Measurements from ENCODE around the gene CEP131.
A peak's percentile ranks its signal among the peaks of the same experiment; 100 is the strongest.

The CEP131 gene

GRCh38 chr17:81198826-81199481 lies 23.8 kb downstream of the CEP131 start:
- no peak for DNase-seq

- no peak for DNase-seq
Observed at GRCh38 chr17:81197831-81198490, 24.8 kb downstream of the CEP131 start.

- DNase-seq: no peak
Observed at GRCh38 chr17:81197409-81197795, 25.4 kb downstream of the CEP131 start.

DNA sequence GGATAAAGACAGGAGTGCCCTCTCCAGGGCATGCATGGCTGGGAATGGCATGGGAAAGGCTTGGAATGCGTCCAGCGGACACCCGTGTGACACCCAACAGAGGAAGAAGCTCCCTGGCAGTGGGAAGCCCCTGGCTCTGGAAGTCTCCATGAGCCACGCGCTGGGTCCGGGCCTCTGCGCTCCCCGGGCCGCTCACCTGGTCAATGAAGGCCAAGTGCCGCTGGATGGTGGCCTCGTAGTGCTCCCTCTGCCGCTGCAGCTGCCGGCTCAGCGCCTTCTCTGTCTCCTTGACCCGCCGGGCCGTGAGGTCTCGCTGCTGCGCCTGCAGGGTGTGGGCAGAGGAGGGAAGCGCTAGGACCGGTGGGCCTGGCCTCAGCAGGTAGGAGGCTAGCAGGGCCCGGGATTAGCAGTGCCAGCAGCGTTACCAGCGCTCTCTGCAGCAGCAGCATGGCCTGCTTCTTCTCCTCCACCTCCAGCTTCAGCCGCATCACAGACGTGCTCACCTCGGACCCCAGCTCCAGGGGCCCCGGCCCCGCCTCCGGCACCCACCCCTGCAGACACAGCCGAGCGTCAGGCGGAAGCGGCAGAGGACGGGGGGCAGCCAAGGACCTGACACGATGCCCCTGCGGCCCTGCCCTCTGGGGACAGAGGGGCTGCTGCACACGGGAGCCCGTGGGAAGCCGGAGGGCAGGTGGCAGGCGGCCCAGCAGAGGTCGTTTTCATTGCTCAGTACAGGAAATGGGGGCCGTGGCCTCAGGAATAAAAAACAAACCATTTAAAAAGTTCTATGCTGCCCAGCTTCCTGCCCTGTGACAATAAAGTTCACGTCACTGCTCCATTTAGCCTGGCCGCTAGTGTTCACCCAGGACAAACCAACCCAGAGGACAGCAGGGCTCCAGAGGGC lies 26.0 kb downstream of the CEP131 start:
- no peak for DNase-seq

DNA sequence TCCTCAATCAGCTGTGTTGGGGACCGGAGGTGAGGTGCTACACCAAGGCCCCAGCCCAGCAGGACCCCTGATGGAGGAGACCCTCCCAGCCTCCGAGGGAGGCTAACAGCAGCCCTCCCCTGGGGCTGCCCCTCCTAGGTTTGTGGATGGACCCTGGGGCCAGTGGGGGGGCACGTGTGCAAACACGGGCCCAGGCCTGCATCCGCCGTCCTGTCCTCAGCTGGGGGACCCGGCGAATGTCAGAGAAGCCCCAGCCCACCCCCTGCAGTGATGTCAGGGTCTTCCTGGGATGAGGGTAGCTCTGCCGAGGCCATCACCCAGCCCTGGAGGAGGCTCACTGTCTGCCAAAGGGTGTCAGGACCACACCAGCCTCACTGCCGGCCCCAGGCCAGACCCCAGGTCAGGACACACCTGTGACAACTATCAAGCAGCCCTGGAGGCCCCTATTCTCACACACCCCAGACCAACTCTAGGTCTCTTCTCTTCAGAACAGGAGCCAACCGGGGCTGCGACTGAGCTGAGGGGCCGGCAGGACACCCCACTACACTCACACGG lies 26.7 kb downstream of the CEP131 start:
- no peak for DNase-seq

- DNase-seq: no peak
Observed at GRCh38 chr17:81194941-81195901, 27.5 kb downstream of the CEP131 start.

GRCh38 chr17:81194225-81194760 lies 28.5 kb downstream of the CEP131 start:
- DNase-seq: no peak

GRCh38 chr17:81193470-81194224 lies 29.1 kb downstream of the CEP131 start:
- DNase-seq: no peak

GRCh38 chr17:81193051-81193410 lies 29.7 kb downstream of the CEP131 start:
- DNase-seq: no peak

DNA sequence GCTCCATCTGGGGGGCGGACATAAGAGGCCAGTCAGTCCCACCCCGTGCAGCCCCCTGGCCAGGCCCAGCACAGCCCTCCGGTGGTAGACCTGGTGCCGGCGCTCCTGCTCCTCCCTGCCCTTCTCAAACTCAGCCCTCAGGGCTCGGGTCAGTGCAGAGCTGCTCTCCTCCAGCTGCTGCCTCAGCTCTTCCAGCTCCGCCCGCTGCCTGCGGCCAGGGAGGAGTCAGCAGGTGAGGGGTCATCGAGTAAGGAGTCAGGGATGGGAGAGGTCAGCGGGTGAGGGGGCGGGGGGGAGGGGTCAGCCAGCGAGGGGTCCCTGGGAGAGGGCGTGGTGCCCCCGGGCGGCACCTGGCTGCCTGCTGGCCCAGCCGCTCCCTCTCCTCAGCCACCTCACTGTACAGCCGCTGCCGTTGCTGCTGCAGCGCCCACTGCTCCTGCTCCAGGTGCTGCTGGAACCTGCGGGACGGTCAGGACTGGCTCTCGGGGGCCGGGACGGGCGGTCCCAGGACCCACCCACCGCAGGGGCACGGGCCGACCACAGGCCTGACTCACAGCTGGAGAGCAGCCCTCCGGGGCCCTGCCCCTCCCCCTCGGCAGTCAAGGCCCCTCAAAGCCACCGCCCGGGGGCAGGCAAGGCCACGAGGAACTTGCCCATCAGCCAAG lies 30.2 kb downstream of the CEP131 start:
- no peak for DNase-seq

DNA sequence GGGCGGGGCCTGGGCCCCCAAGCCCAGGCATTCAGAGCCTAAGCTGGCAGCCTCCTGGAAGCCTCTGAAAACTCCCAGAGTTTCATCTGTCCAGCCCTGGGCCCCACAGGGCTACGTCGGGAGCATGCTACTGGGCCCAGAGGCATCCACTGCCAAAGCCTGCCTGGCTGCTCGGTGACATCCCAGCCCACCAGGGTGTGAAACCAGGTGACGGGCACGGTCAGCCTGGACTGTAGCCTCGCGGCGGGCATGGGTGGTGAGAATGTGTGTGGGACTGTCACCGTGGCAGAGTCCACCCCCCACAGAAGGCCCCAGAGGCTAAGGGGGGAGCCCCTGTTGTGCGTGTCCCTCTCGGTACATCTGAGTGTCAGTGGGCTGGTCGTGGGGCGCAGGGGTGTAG lies 31.1 kb downstream of the CEP131 start:
- no peak for DNase-seq

- DNase-seq: no peak
Observed at GRCh38 chr17:81191116-81191515, 31.6 kb downstream of the CEP131 start.

- DNase-seq: no peak
Observed at GRCh38 chr17:81190591-81190990, 32.2 kb downstream of the CEP131 start.

DNA sequence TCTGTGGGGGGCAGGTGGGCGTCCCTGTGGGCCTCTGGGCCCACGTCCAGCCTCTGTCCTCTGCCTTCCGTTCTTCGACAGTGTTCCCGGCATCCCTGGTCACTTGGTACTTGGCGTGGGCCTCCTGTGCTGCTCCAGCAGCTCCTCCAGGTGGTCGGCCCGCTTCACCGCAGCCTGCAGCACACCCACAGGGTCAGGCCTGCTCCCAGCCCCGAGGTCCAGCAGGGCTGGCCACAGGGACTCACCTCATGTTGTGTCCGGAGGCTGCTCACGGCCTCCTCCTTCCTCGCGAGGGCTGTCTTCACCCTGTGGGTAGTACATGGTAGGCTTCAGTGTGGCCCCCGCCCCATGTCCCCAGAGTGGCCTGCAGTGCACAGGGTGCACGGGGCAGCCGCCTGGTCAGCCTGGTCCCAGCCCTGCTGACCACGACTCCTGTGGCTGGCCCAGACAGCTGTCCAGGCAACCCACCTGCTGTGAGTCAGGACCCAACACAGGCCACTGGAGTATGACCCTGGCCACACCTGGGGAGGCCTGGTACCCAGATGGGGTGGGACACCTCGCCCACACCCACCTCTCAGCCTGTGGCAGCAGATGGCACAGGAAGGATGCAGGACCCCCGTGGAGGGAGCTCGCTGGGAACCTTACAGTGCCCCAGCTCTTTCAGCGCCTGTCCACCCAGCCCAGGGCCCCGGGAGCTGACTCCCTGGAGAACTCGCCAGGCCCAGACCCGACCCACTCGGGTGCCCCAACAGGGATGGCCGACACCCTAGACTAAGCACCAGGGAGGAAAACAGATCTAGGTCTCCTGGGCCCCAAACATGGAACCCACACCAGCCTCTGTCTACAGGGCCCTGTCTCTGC lies 32.9 kb downstream of the CEP131 start:
- peak in 3 of 14 donors; percentile 8 to 9 (median 9) for DNase-seq

DNA sequence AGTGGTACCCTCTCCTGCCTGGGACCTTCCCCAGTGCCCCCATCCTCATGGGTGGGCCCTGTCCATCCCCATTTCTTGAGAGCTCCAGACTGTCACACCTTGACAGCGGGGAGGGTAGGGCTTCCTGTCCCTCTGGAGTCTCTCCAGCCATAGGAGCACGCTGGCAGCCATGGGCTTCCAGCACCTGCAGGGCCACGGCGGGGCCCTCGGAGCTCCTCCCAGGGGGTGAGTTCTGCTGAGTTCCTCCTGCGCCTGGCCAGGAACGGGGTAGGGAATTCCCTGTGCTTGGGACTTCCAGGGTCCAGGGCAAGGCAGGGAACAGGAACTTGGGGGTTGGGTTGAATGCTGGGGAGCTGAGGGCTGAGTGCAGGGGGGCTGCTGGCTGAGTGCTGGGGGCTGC lies 33.7 kb downstream of the CEP131 start:
- no peak for DNase-seq

DNA sequence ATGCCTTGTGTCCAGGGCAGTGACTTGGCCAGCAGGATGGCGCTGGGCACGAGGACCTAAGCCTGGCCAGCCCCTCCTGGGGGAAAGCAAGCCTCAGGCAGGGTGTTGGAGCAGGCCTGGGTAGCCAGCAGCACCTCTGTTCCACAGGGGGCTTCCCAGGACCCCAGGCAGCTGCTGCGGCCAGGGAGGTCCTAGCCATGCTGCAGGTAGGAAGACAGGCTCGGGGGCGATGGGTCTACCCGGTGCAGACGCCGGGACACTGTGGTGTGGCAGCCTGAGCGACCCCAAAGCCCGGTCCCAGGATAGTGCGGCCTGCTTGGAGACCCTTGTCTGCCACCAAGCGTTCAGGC lies 34.3 kb downstream of the CEP131 start:
- DNase-seq: no peak

GRCh38 chr17:81187586-81188490 lies 34.9 kb downstream of the CEP131 start:
- no peak for DNase-seq

DNA sequence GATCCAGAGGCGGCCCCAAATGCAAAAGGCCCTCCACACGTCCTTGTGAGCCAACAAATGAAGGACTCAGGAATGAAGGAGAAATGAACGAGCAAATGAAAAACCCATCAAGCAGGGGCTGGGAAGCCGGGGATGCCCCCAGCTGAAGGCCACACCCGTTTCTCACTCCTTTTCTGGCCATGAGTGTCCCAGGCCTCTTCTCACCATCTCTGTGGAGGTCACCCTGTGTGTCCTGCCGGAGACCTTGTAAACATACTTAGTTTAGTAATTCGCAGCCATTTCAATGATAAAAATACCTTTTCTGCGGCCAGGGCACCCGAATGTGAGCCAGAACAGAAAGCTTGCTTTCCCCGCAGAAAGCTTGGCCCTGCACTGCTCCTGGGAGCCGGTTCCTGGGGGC lies 35.6 kb downstream of the CEP131 start:
- no peak for DNase-seq
